Neural crest cell (in vitro differentiated cells): ENCODE data around the gene VEGFC. TPM values are rescaled to one million over a fixed set of nuclear protein-coding genes. Genes with fewer than 3 reads are reported as not detected.

ENCODE experiments used
- DNase-seq: peaks from one replicate; pipeline ENCODE4 v3.0.0; 2021; ENCODE audit warnings: low read depth, mixed read lengths, low spot score
- H3K27ac Mint-ChIP-seq: one replicate; pipeline ENCODE4 v1.8.0; 2021; ENCODE audit warnings: mild to moderate bottlenecking, mixed read lengths; ENCODE audit not compliant: unreplicated experiment
- H3K27me3 Mint-ChIP-seq: 2 replicates; pipeline ENCODE4 v1.8.0; 2021; ENCODE audit warnings: low read depth, mild to moderate bottlenecking, mixed read lengths
- H3K36me3 Mint-ChIP-seq: 2 replicates; pipeline ENCODE4 v1.8.0; 2021; ENCODE audit warnings: low read depth, mild to moderate bottlenecking, mixed read lengths
- H3K4me1 Mint-ChIP-seq: 2 replicates; pipeline ENCODE4 v1.8.0; 2021; ENCODE audit warnings: mixed read lengths
- H3K4me3 Mint-ChIP-seq: one replicate; pipeline ENCODE4 v1.8.0; 2021; ENCODE audit warnings: mild to moderate bottlenecking, mixed read lengths
- H3K9me3 Mint-ChIP-seq: 2 replicates; pipeline ENCODE4 v1.8.0; 2021; ENCODE audit warnings: mixed read lengths
- CTCF ChIP-seq: fragments of 200-600 bp; sonication (generic); conservative IDR thresholded peaks from 2 replicates; pipeline ENCODE4 v1.5.0; 2021; ENCODE audit warnings: antibody characterized with exemption, mild to moderate bottlenecking
- total RNA-seq: library from RNA; stranded (reverse); gene quantifications from 2 replicates; pipeline ENCODE4 v1.2.1, GENCODE V29; 2021

The VEGFC gene
- total RNA-seq, 1 donor from 2014 or later = 3.1 TPM

- H3K9me3 Mint-ChIP-seq = peaks cover 4% of the 10 kb centered on the region
- H3K27ac Mint-ChIP-seq = no peak overlapping the region
- no peak for DNase-seq
- H3K36me3 Mint-ChIP-seq = peaks cover 3% of the 10 kb centered on the region
- H3K4me1 Mint-ChIP-seq = peaks cover 3% of the 10 kb centered on the region
- no peaks in the 10 kb centered on the region for H3K27me3 Mint-ChIP-seq
- no peak for TF ChIP-seq CTCF
- H3K4me3 Mint-ChIP-seq = no peak overlapping the region
These were observed 83.9 kb downstream of the VEGFC start for GRCh38 chr4:176708771-176709311.

- peaks cover 4% of the 10 kb centered on the region for H3K36me3 Mint-ChIP-seq
- no peak overlapping the region for H3K4me3 Mint-ChIP-seq
- H3K9me3 Mint-ChIP-seq = no peaks in the 10 kb centered on the region
- H3K4me1 Mint-ChIP-seq = no peaks in the 10 kb centered on the region
- TF ChIP-seq CTCF = no peak
- no peak for DNase-seq
- no peak overlapping the region for H3K27ac Mint-ChIP-seq
- no peaks in the 10 kb centered on the region for H3K27me3 Mint-ChIP-seq
These were observed 102.0 kb downstream of the VEGFC start for GRCh38 chr4:176690716-176691115.

- no peak for DNase-seq
- no peak for TF ChIP-seq CTCF
- Mint-ChIP-seq H3K4me1 (peaks cover 5% of the 10 kb centered on the region), H3K4me3 (no peak overlapping the region), H3K27ac (no peak overlapping the region), H3K27me3 (no peaks in the 10 kb centered on the region), H3K9me3 (peaks cover 3% of the 10 kb centered on the region), H3K36me3 (no peaks in the 10 kb centered on the region)
These were observed 112.0 kb downstream of the VEGFC start for GRCh38 chr4:176680668-176681180.

- DNase-seq = no peak
- no peak overlapping the region for H3K27ac Mint-ChIP-seq
- no peaks in the 10 kb centered on the region for H3K27me3 Mint-ChIP-seq
- H3K4me1 Mint-ChIP-seq = peaks cover 5% of the 10 kb centered on the region
- TF ChIP-seq CTCF = no peak
- no peak overlapping the region for H3K4me3 Mint-ChIP-seq
- H3K36me3 Mint-ChIP-seq = no peaks in the 10 kb centered on the region
- peaks cover 3% of the 10 kb centered on the region for H3K9me3 Mint-ChIP-seq
These were observed 115.8 kb downstream of the VEGFC start for GRCh38 chr4:176676901-176677300.

- Mint-ChIP-seq H3K4me3 (no peak overlapping the region), H3K27me3 (no peaks in the 10 kb centered on the region), H3K36me3 (no peaks in the 10 kb centered on the region), H3K4me1 (peaks cover 5% of the 10 kb centered on the region), H3K27ac (no peak overlapping the region), H3K9me3 (peaks cover 3% of the 10 kb centered on the region)
- no peak for DNase-seq
- no peak for TF ChIP-seq CTCF
These were observed 116.9 kb downstream of the VEGFC start for GRCh38 chr4:176675810-176676209.
